NT2/D1 (cell line): ENCODE results near the gene TNS1.

ENCODE experiments used
- YY1 ChIP-seq: IDR thresholded peaks from 2 replicates; pipeline ENCODE4 v1.6.1; 2011; ENCODE audit not compliant: insufficient read length, insufficient read depth
- ZNF274 ChIP-seq: IDR thresholded peaks from 2 replicates; pipeline ENCODE4 v1.6.1; 2011; ENCODE audit warnings: mild to moderate bottlenecking, low read depth, low read length

DNA sequence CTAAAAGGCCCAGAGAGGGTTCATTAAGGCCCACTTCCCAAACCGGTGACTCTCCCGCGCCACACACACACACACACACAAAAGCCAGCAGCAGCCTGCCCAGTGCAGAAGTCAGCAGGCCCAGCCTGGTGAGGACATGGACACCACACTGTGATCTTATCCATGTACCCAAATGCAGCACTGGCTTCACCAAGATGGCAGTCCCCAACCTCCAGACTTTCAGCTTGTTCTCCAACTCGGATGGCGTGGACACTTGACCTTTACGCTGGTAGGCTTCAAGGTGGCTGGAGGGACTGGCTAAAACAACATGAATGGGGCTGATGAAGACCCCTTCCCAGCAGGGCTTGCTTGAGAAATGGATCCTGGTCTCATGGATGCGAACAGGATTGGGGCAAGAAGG is 50.4 kb downstream of the TNS1 start:
- TF ChIP-seq YY1, result no peak
- no peak for TF ChIP-seq ZNF274
